Vagina (tissue), 2 donors: ENCODE measurements around the gene GALNTL6. TPM values are rescaled to one million over a fixed set of nuclear protein-coding genes. Genes with fewer than 3 reads are reported as not detected.

Experiments used
- DNase-seq, 2 donors: peaks; one replicate each; pipeline ENCODE4 v3.0.0-alpha.2; 2017; ENCODE audit errors: extremely low spot score in 2 of 2
- H3K27ac ChIP-seq: fragments of 200-600 bp; sonication (generic); one replicate; pipeline ENCODE4 v1.5.1; 2019
- H3K27me3 ChIP-seq: fragments of 200-600 bp; sonication (generic); one replicate; pipeline ENCODE4 v1.5.1; 2019
- H3K36me3 ChIP-seq, 2 donors: fragments of 200-600 bp; sonication (generic); one replicate each; pipeline ENCODE4 v1.5.1; 2017 to 2019
- H3K4me1 ChIP-seq: fragments of 200-600 bp; sonication (generic); one replicate; pipeline ENCODE4 v1.5.1; 2019
- H3K4me3 ChIP-seq, 2 donors: fragments of 200-600 bp; sonication (generic); 1 replicate in 1 of 2; 2 replicates in 1 of 2; pipeline ENCODE4 v1.5.1; 2016 to 2019
- H3K9me3 ChIP-seq: fragments of 200-600 bp; sonication (generic); one replicate; pipeline ENCODE4 v1.5.1; 2019
- CTCF ChIP-seq, 3 experiments: fragments of 450-650 bp in 2 of 3; fragments of 200-600 bp in 1 of 3; sonication (generic) in 1 of 3; IDR thresholded peaks; one replicate each; pipeline ENCODE4 v1.5.1; 2017 to 2019; ENCODE audit warnings: antibody characterized with exemption in 3 of 3, mild to moderate bottlenecking in 2 of 3, moderate library complexity in 2 of 3
- POLR2A ChIP-seq, 2 donors: fragments of 450-650 bp; IDR thresholded peaks; one replicate each; pipeline ENCODE4 v1.6.1; 2017; ENCODE audit warnings: antibody characterized with exemption in 2 of 2, mild to moderate bottlenecking in 2 of 2, moderate library complexity in 2 of 2
- POLR2AphosphoS5 ChIP-seq, 2 donors: sonication (generic); formaldehyde crosslinking; IDR thresholded peaks; one replicate each; pipeline ENCODE4 v1.9.0; 2017; ENCODE audit warnings: antibody characterized with exemption in 2 of 2, mild to moderate bottlenecking in 2 of 2, low read depth in 1 of 2; ENCODE audit not compliant: insufficient read depth in 1 of 2
- intact Hi-C: fragments of 100-400 bp; cut with DNase I; formaldehyde crosslinking; loops from one replicate; pipeline ENCODE4 v1.15.1; 2023
- total RNA-seq: library from RNA; depleted of rRNA; stranded (reverse); fragments of >200 nt; gene quantifications from one replicate; pipeline ENCODE4 v1.2.3, GENCODE V29; 2016

The GALNTL6 gene
- total RNA-seq, 1 donor from 2014 or later: 0.74 TPM

DNA sequence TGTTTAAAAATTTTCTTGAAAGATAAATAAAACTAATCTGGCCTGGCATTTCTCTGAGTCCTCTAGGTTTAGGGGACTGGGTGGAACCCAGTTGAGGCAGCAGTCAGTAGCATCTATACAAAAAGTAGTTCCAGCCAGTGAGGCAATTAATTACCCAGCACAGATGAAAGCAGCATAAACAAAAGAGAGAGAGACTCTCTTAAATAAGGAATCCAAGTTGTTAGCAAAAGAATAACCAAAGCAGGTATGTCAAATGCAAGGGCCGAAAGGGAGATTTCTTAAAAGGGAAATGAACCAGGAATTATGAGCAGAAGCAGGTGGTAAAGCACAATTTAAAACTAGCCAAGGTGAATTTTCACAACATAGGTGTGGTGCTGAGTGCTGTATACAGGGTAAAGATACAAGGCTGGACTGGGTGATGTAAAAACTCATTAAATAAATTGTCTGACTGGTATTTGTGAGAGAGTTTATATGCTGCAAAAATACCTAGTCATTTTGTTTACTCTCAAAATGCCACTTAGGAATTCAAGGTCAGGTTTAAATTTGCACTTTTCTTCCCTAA is 1260.8 kb downstream of the GALNTL6 start:
- H3K4me1 ChIP-seq: no peaks in the 10 kb centered on the region
- no peaks in the 10 kb centered on the region for H3K27me3 ChIP-seq
- intact Hi-C loops: no loop called here
- peaks cover 9% of the 10 kb centered on the region for H3K9me3 ChIP-seq
- H3K36me3 ChIP-seq: no peaks in the 10 kb centered on the region
- H3K4me3 ChIP-seq: no peak overlapping the region
- no peak for DNase-seq
- TF ChIP-seq POLR2A (IDR thresholded peaks at IDR 0.05) (no peak), CTCF (IDR thresholded peaks at IDR 0.05) (no peak), POLR2AphosphoS5 (IDR thresholded peaks at IDR 0.05; ENCODE audit: insufficient read depth in 1 of 2, low read depth in 1 of 2) (no peak)
- no peak overlapping the region for H3K27ac ChIP-seq

GRCh38 chr4:173074501-173074946 is 1261.3 kb downstream of the GALNTL6 start:
- H3K9me3 ChIP-seq: peaks cover 6% of the 10 kb centered on the region
- intact Hi-C loops: no loop called here
- no peak overlapping the region for H3K4me3 ChIP-seq
- H3K4me1 ChIP-seq: no peaks in the 10 kb centered on the region
- TF ChIP-seq POLR2A (IDR thresholded peaks at IDR 0.05): no peak
- no peak for TF ChIP-seq CTCF (IDR thresholded peaks at IDR 0.05)
- TF ChIP-seq POLR2AphosphoS5 (IDR thresholded peaks at IDR 0.05; ENCODE audit: insufficient read depth in 1 of 2, low read depth in 1 of 2): no peak
- DNase-seq: no peak
- no peaks in the 10 kb centered on the region for H3K36me3 ChIP-seq
- H3K27ac ChIP-seq: no peak overlapping the region
- no peaks in the 10 kb centered on the region for H3K27me3 ChIP-seq

DNA sequence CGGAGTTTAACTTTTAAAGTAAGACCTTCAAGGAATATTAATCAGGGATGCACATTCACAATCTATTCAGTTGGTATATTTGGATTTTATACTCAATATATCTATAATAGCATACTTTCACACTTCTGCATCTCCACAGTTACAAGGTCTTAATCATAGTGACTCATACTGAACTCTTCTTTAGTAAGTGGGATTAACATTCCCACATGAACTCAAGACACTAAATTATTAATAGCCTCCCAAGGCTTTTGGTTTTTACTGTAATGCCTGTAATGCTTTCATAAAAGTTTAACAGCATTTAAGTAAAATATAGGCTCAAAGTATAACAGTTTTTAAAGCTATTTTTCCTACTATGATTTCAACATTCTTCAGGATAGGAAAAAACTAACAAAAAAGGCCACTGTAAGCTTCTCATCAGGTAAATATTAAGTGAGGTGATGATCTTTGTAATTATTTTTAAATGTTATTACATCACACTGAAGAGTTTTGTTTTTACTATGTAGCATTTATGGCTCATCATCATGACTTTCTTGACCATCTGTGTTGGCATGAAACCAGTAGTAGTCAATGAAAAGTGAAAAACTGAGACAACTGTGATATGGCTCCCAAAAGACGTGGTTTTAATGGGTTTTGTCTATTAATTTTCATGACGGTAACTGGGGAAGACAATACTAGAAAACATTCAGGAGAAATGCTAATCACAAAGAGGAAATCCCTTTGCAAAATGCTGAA is 1263.9 kb downstream of the GALNTL6 start:
- TF ChIP-seq CTCF (IDR thresholded peaks at IDR 0.05) (no peak), POLR2AphosphoS5 (IDR thresholded peaks at IDR 0.05; ENCODE audit: insufficient read depth in 1 of 2, low read depth in 1 of 2) (no peak), POLR2A (IDR thresholded peaks at IDR 0.05) (no peak)
- no peak overlapping the region for H3K4me3 ChIP-seq
- no peak overlapping the region for H3K27ac ChIP-seq
- H3K9me3 ChIP-seq: no peaks in the 10 kb centered on the region
- DNase-seq: no peak
- H3K27me3 ChIP-seq: no peaks in the 10 kb centered on the region
- intact Hi-C loops: no loop called here
- no peaks in the 10 kb centered on the region for H3K4me1 ChIP-seq
- no peaks in the 10 kb centered on the region for H3K36me3 ChIP-seq

DNA sequence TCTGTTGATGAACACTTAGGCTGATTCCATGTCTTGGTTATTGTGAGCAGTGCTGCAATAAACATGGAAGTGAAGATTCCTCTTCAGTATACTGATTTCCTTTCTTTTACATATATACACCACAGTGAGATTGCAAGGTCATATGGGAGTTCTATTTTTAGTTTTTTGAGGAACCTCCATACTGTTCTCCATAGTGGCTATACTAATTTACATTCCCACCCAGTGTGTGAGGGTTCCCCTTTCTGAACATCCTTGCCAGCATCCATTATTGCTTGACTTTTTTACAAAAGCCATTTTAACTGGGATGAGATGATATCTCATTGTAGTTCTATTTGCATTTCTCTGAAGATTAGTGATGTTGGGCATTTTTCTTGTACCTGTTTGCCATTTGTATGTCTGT is 1274.9 kb downstream of the GALNTL6 start:
- Histone ChIP-seq H3K9me3 (no peaks in the 10 kb centered on the region), H3K4me3 (no peak overlapping the region), H3K27me3 (no peaks in the 10 kb centered on the region), H3K36me3 (no peaks in the 10 kb centered on the region), H3K27ac (no peak overlapping the region), H3K4me1 (no peaks in the 10 kb centered on the region)
- intact Hi-C loops: no loop called here
- TF ChIP-seq CTCF (IDR thresholded peaks at IDR 0.05): no peak
- TF ChIP-seq POLR2A (IDR thresholded peaks at IDR 0.05): no peak
- TF ChIP-seq POLR2AphosphoS5 (IDR thresholded peaks at IDR 0.05; ENCODE audit: insufficient read depth in 1 of 2, low read depth in 1 of 2): no peak
- no peak for DNase-seq
